H1 (cell line): ENCODE measurements around the gene LONP2. TPM values are rescaled to one million over a fixed set of nuclear protein-coding genes. Genes with fewer than 3 reads are reported as not detected.

Experiments
- CTCF ChIA-PET: fragments of 300-600 bp; sonication (Branson Sonifier 250); formaldehyde crosslinking; loops from one replicate; lab custom pipeline; 2021; ENCODE audit not compliant: partially characterized antibody; lab: Charles Lee
- POLR2A ChIA-PET: fragments of 300-600 bp; sonication (Branson Sonifier 250); formaldehyde crosslinking; loops from one replicate; lab custom pipeline; 2021; ENCODE audit warnings: inconsistent platforms; ENCODE audit not compliant: partially characterized antibody; lab: Charles Lee
- DNase-seq, 2 experiments: peaks; one replicate each; pipeline versions ENCODE4 v3.0.0 to v3.0.0-alpha.2; 2010 to 2022; ENCODE audit warnings: low spot score in 2 of 2, low read depth in 1 of 2, mixed read lengths in 1 of 2
- FAIRE-seq: peaks from 2 replicates; lab custom pipeline; 2011; peaks lifted over from hg19 to GRCh38; lab: Jason Lieb, UNC
- H2AFZ ChIP-seq: 2 replicates; pipeline ENCODE4 v1.8.1; 2012; ENCODE audit warnings: low read length, inconsistent platforms
- H2AK5ac ChIP-seq: 2 replicates; pipeline ENCODE4 v1.6.1; 2013; ENCODE audit warnings: low read depth, low read length
- H2BK120ac ChIP-seq: replicated peaks from 2 replicates; pipeline ENCODE3; 2013; ENCODE audit warnings: low read depth, low read length, inconsistent platforms
- H2BK12ac ChIP-seq: 2 replicates; pipeline ENCODE4 v1.6.1; 2013; ENCODE audit warnings: low read depth, low read length
- H2BK15ac ChIP-seq: 2 replicates; pipeline ENCODE4 v1.6.1; 2013; ENCODE audit warnings: low read length
- H2BK20ac ChIP-seq: 2 replicates; pipeline ENCODE4 v1.6.1; 2013; ENCODE audit warnings: low read length
- H2BK5ac ChIP-seq: 2 replicates; pipeline ENCODE4 v1.6.1; 2013; ENCODE audit warnings: low read depth, low read length
- H3K14ac ChIP-seq: 2 replicates; pipeline ENCODE4 v1.6.1; 2013; ENCODE audit warnings: inconsistent platforms; ENCODE audit not compliant: insufficient read length
- H3K18ac ChIP-seq: 2 replicates; pipeline ENCODE4 v1.6.1; 2013; ENCODE audit warnings: low read length; ENCODE audit errors: extremely low read depth
- H3K23ac ChIP-seq: 2 replicates; pipeline ENCODE4 v1.6.1; 2013; ENCODE audit warnings: inconsistent platforms; ENCODE audit not compliant: insufficient read length
- H3K23me2 ChIP-seq: 2 replicates; pipeline ENCODE4 v1.6.1; 2013; ENCODE audit warnings: low read depth, low read length
- H3K27ac ChIP-seq: 2 replicates; pipeline ENCODE4 v1.6.1; 2011; ENCODE audit warnings: low read depth, low read length, inconsistent platforms
- H3K27me3 ChIP-seq, 4 experiments: replicated peaks in 1 of 4; 1 replicate in 1 of 4; 2 replicates in 3 of 4; pipeline versions ENCODE4 v1.6.1 to v1.8.1; 2011 to 2013; ENCODE audit warnings: low read length in 3 of 4, mild to moderate bottlenecking in 3 of 4, inconsistent platforms in 2 of 4, mixed read lengths in 2 of 4, moderate library complexity in 1 of 4; ENCODE audit not compliant: control insufficient read depth in 3 of 4, insufficient read depth in 3 of 4; ENCODE audit errors: extremely low read depth in 1 of 4
- H3K36me3 ChIP-seq, 4 experiments: 2 replicates each; pipeline versions ENCODE4 v1.6.1 to v1.8.1; 2011 to 2013; ENCODE audit warnings: mild to moderate bottlenecking in 4 of 4, low read length in 3 of 4, moderate library complexity in 2 of 4, control low read depth in 1 of 4, inconsistent platforms in 1 of 4; ENCODE audit not compliant: insufficient read depth in 4 of 4, control insufficient read depth in 2 of 4
- H3K4ac ChIP-seq: replicated peaks from 2 replicates; pipeline ENCODE3; 2013; ENCODE audit warnings: low read length, low read depth, mixed read lengths, inconsistent platforms; ENCODE audit not compliant: insufficient read length
- H3K4me1 ChIP-seq, 4 experiments: replicated peaks in 1 of 4; 1 replicate in 1 of 4; 2 replicates in 3 of 4; pipeline versions ENCODE4 v1.6.1 to v1.8.1; 2011 to 2013; ENCODE audit warnings: low read length in 3 of 4, inconsistent platforms in 2 of 4, mixed read lengths in 1 of 4; ENCODE audit not compliant: insufficient read depth in 4 of 4, control insufficient read depth in 3 of 4
- H3K4me2 ChIP-seq, 2 experiments: 2 replicates each; pipeline versions ENCODE4 v1.6.1 to v1.8.1; 2011 to 2013; ENCODE audit warnings: low read depth in 2 of 2, low read length in 2 of 2, control low read depth in 1 of 2, inconsistent platforms in 1 of 2, mild to moderate bottlenecking in 1 of 2; ENCODE audit not compliant: insufficient read depth in 1 of 2
- H3K4me3 ChIP-seq, 4 experiments: fragments of 200-600, 300-600 bp in 1 of 4; sonication (generic), shearing (Covaris generic), sonication (Bioruptor Twin) in 1 of 4; 2 replicates each; pipeline versions ENCODE4 v1.5.1 to v1.8.1; 2011 to 2016; ENCODE audit warnings: low read length in 4 of 4, low read depth in 3 of 4, control low read depth in 2 of 4, inconsistent platforms in 2 of 4, mild to moderate bottlenecking in 2 of 4, mixed read lengths in 1 of 4, moderate library complexity in 1 of 4; ENCODE audit not compliant: insufficient read depth in 2 of 4; ENCODE audit errors: extremely low read depth in 1 of 4
- H3K56ac ChIP-seq: replicated peaks from 2 replicates; pipeline ENCODE3; 2013; ENCODE audit warnings: low read depth, mild to moderate bottlenecking, mixed read lengths, low read length, inconsistent platforms; ENCODE audit not compliant: insufficient read length
- H3K79me1 ChIP-seq: 2 replicates; pipeline ENCODE4 v1.6.1; 2013; ENCODE audit warnings: low read depth, low read length, control low read depth
- H3K79me2 ChIP-seq, 2 experiments: 2 replicates each; pipeline versions ENCODE4 v1.6.1 to v1.8.1; 2012 to 2013; ENCODE audit warnings: low read length in 2 of 2, mild to moderate bottlenecking in 2 of 2, inconsistent platforms in 1 of 2; ENCODE audit not compliant: insufficient read depth in 2 of 2, control insufficient read depth in 1 of 2
- H3K9ac ChIP-seq, 4 experiments: replicated peaks in 1 of 4; 1 replicate in 1 of 4; 2 replicates in 3 of 4; pipeline versions ENCODE4 v1.6.1 to v1.8.1; 2011 to 2013; ENCODE audit warnings: low read depth in 3 of 4, low read length in 3 of 4, control low read depth in 2 of 4, mild to moderate bottlenecking in 2 of 4, moderate library complexity in 2 of 4, inconsistent platforms in 1 of 4; ENCODE audit errors: extremely low read depth in 1 of 4
- H3K9me3 ChIP-seq, 2 experiments: 2 replicates each; pipeline versions ENCODE4 v1.6.1 to v1.8.1; 2012 to 2013; ENCODE audit warnings: mild to moderate bottlenecking in 2 of 2, moderate library complexity in 2 of 2, control low read depth in 1 of 2, inconsistent platforms in 1 of 2, low read depth in 1 of 2, low read length in 1 of 2, mixed read lengths in 1 of 2; ENCODE audit not compliant: insufficient read depth in 2 of 2
- H4K20me1 ChIP-seq, 2 experiments: replicated peaks in 1 of 2; 2 replicates each; pipeline versions ENCODE3 to v1.8.1; 2011 to 2013; ENCODE audit warnings: inconsistent platforms in 2 of 2, low read length in 2 of 2, mild to moderate bottlenecking in 1 of 2; ENCODE audit not compliant: insufficient read depth in 2 of 2, control insufficient read depth in 1 of 2
- H4K5ac ChIP-seq: 2 replicates; pipeline ENCODE4 v1.6.1; 2013; ENCODE audit warnings: low read length, low read depth, mixed read lengths, inconsistent platforms; ENCODE audit not compliant: insufficient read length
- H4K8ac ChIP-seq: 2 replicates; pipeline ENCODE4 v1.8.0; 2013; ENCODE audit warnings: mild to moderate bottlenecking, moderate library complexity, low read length, inconsistent platforms; ENCODE audit not compliant: insufficient read depth; ENCODE audit errors: extremely low read depth
- H4K91ac ChIP-seq: replicated peaks from 2 replicates; pipeline ENCODE3; 2013; ENCODE audit warnings: low read length, mixed read lengths, inconsistent platforms; ENCODE audit not compliant: insufficient read length
- BACH1 ChIP-seq: IDR thresholded peaks from 2 replicates; pipeline ENCODE4 v1.6.1; 2012; ENCODE audit warnings: low read length, improper control_type of control experiment
- EZH2 ChIP-seq: fragments of 200-600 bp; sonication (generic); IDR thresholded peaks from 2 replicates; pipeline ENCODE4 v1.7.1; 2012; ENCODE audit warnings: low read depth, mild to moderate bottlenecking, moderate library complexity, low read length, inconsistent platforms; ENCODE audit not compliant: severe bottlenecking
- JUND ChIP-seq: IDR thresholded peaks from 2 replicates; pipeline ENCODE4 v1.6.1; 2011; ENCODE audit warnings: mild to moderate bottlenecking, improper control_type of control experiment, low read length
- SIN3A ChIP-seq, 2 experiments: IDR thresholded peaks in 1 of 2; conservative IDR thresholded peaks in 1 of 2; 2 replicates each; pipeline ENCODE4 v1.6.1; 2011 to 2012; ENCODE audit warnings: low read length in 2 of 2, improper control_type of control experiment in 1 of 2, low read depth in 1 of 2, mild to moderate bottlenecking in 1 of 2
- WGBS, 2 experiments: shearing (Covaris generic) in 1 of 2; methylation state at CpG; one replicate each; pipeline versions ENCODE4 v1.1.6 to v1.1.7; 2013 to 2015; ENCODE audit warnings: low lambda C conversion rate in 2 of 2, mixed read lengths in 2 of 2, inconsistent platforms in 1 of 2, low coverage in 1 of 2, missing lambda C conversion rate in 1 of 2; ENCODE audit not compliant: insufficient replicate concordance in 2 of 2, insufficient coverage in 1 of 2, insufficient read length in 1 of 2; ENCODE audit errors: extremely low coverage in 1 of 2, missing lambda C conversion rate in 1 of 2; 5-methylcytosine and 5-hydroxymethylcytosine counted together
- polyA plus RNA-seq, 7 experiments: library from polyadenylated mRNA; depleted of rRNA in 3 of 7; stranded (reverse) in 5 of 7; unstranded in 2 of 7; fragments of >200 nt in 5 of 7; fragments of 200-250 nt in 2 of 7; gene quantifications; 1 replicate in 5 of 7; 2 replicates in 1 of 7; 4 replicates in 1 of 7; pipeline versions ENCODE4 v1.2.1 to v1.2.3, GENCODE V29; 2011 to 2013; ENCODE audit warnings: missing spikeins in 2 of 7, mixed read lengths in 2 of 7
- total RNA-seq: library from RNA; stranded (reverse); fragmentation: NEBNext Ultra II Directional; extraction: Animal tissue kit (Norgen Biotek cat#: 25700); gene quantifications from 2 replicates; pipeline ENCODE4 v1.2.1, GENCODE V29; 2021

The LONP2 gene
- total and polyA plus RNA-seq, 2 of the 8 experiments (the other 6 are each of a cell fraction or from before 2014, with no cell fraction given) = 8.1 to 23.1 TPM

- H3K9ac ChIP-seq = no peak overlapping the region
- POLR2A ChIA-PET = no interaction called here
- no peaks in the 10 kb centered on the region for H3K79me1 ChIP-seq
- H3K4me1 ChIP-seq = no peaks in the 10 kb centered on the region; a peak in 1 of 7 replicates
- no peak overlapping the region for H3K4me3 ChIP-seq
- H3K79me2 ChIP-seq = no peaks in the 10 kb centered on the region
- no peak overlapping the region for H3K14ac ChIP-seq
- no peaks in the 10 kb centered on the region for H3K36me3 ChIP-seq
- no peak overlapping the region for H2BK12ac ChIP-seq
- no peak overlapping the region for H3K56ac ChIP-seq
- H3K9me3 ChIP-seq = no peaks in the 10 kb centered on the region
- H2BK15ac ChIP-seq = no peak overlapping the region
- TF ChIP-seq SIN3A (conservative IDR thresholded peaks at IDR 0.05 in 1 of 2, IDR thresholded peaks at IDR 0.05 in 1 of 2; ENCODE audit: low read depth in 1 of 2, low read length in 2 of 2) (no peak), BACH1 (no peak), EZH2 (no peak), JUND (no peak)
- no peak overlapping the region for H2BK5ac ChIP-seq
- H3K18ac ChIP-seq = no peak overlapping the region
- no peak overlapping the region for H4K8ac ChIP-seq
- no peak overlapping the region for H4K5ac ChIP-seq
- 90% methylated on average over 6 of the region's 6 CpGs; no CpG with 5 or more reads in 1 of the 2 experiments for WGBS, 2 experiments
- no peak overlapping the region for H2BK20ac ChIP-seq
- H4K20me1 ChIP-seq = no peaks in the 10 kb centered on the region
- H3K4me2 ChIP-seq = no peak overlapping the region
- H3K27me3 ChIP-seq = no peaks in the 10 kb centered on the region
- H4K91ac ChIP-seq = no peak overlapping the region
- no peak overlapping the region for H2BK120ac ChIP-seq
- H3K27ac ChIP-seq = no peak overlapping the region
- CTCF ChIA-PET = interaction anchor here (0.7 kb wide), 1 partner anchor 12 kb away, joined by 4 read pairs; no protein-coding TSS in a partner anchor
- H2AK5ac ChIP-seq = no peak overlapping the region
- H2AFZ ChIP-seq = no peak overlapping the region
- H3K4ac ChIP-seq = no peak overlapping the region
- DNase-seq (no peak), FAIRE-seq (no peak)
- H3K23me2 ChIP-seq = no peaks in the 10 kb centered on the region
- no peak overlapping the region for H3K23ac ChIP-seq
These were observed 33.4 kb upstream of the LONP2 start for GRCh38 chr16:48210747-48211146.
